GM23338 (cell line): ENCODE data around the gene CDKAL1. TPM values are rescaled to one million over a fixed set of nuclear protein-coding genes. Genes with fewer than 3 reads are reported as not detected.

Experiments
- ATAC-seq: fragments of 200-7000 bp; cut with Tn5 transposase; 3 replicates; pipeline ENCODE4 v1.9.1; 2020
- DNase-seq: peaks from one replicate; pipeline ENCODE4 v3.0.0-alpha.2; 2015; ENCODE audit warnings: low spot score
- H2AFZ ChIP-seq: fragments of 200-600 bp; sonication (generic); 2 replicates; pipeline ENCODE4 v1.8.0; 2016; ENCODE audit warnings: antibody characterized with exemption, mild to moderate bottlenecking, moderate library complexity
- H3F3A ChIP-seq: fragments of 200-600 bp; sonication (generic); replicated peaks from 2 replicates; pipeline ENCODE4 v1.8.0; 2017; ENCODE audit warnings: antibody characterized with exemption, mixed run types, low read depth
- H3K27ac ChIP-seq: fragments of 200-600 bp; sonication (generic); 2 replicates; pipeline ENCODE4 v1.6.1; 2016; ENCODE audit warnings: low read depth
- H3K27me3 ChIP-seq: fragments of 200-600 bp; sonication (generic); 2 replicates; pipeline ENCODE4 v1.8.0; 2016; ENCODE audit warnings: mild to moderate bottlenecking, mixed run types, moderate library complexity; ENCODE audit not compliant: insufficient read depth
- H3K36me3 ChIP-seq: fragments of 200-600 bp; sonication (generic); 2 replicates; pipeline ENCODE4 v1.8.0; 2016; ENCODE audit warnings: mild to moderate bottlenecking; ENCODE audit not compliant: insufficient read depth
- H3K4me1 ChIP-seq: fragments of 200-600 bp; sonication (generic); 2 replicates; pipeline ENCODE4 v1.8.0; 2016; ENCODE audit warnings: mild to moderate bottlenecking, moderate library complexity; ENCODE audit not compliant: insufficient read depth
- H3K4me2 ChIP-seq: fragments of 200-600 bp; sonication (generic); 2 replicates; pipeline ENCODE4 v1.7.1; 2017; ENCODE audit warnings: mixed run types
- H3K4me3 ChIP-seq: fragments of 200-600 bp; sonication (generic); 2 replicates; pipeline ENCODE4 v1.6.1; 2016; ENCODE audit warnings: mixed run types
- H3K79me2 ChIP-seq: fragments of 200-600 bp; sonication (generic); replicated peaks from 2 replicates; pipeline ENCODE4 v1.8.0; 2017; ENCODE audit warnings: mild to moderate bottlenecking; ENCODE audit not compliant: insufficient read depth
- H3K9me2 ChIP-seq: fragments of 200-600 bp; sonication (generic); 2 replicates; pipeline ENCODE4 v1.8.0; 2017; ENCODE audit not compliant: insufficient read depth
- H4K20me1 ChIP-seq: fragments of 200-600 bp; sonication (generic); replicated peaks from 2 replicates; pipeline ENCODE4 v1.8.0; 2017; ENCODE audit warnings: mild to moderate bottlenecking; ENCODE audit not compliant: insufficient read depth
- H3K27ac Mint-ChIP-seq: 2 replicates; pipeline ENCODE4 v1.8.0; 2020; ENCODE audit warnings: inconsistent platforms, mild to moderate bottlenecking, moderate library complexity, mixed read lengths
- H3K27me3 Mint-ChIP-seq: 3 replicates; pipeline ENCODE4 v1.8.0; 2022; ENCODE audit warnings: low read depth, mild to moderate bottlenecking, moderate library complexity, mixed read lengths, inconsistent platforms; ENCODE audit not compliant: insufficient read depth, poor library complexity
- H3K36me3 Mint-ChIP-seq: 3 replicates; pipeline ENCODE4 v1.8.0; 2021; ENCODE audit warnings: low read depth, mild to moderate bottlenecking, inconsistent platforms, moderate library complexity, mixed read lengths
- H3K4me1 Mint-ChIP-seq: 3 replicates; pipeline ENCODE4 v1.8.0; 2020; ENCODE audit warnings: mild to moderate bottlenecking, inconsistent platforms, mixed read lengths
- H3K4me3 Mint-ChIP-seq: 3 replicates; pipeline ENCODE4 v1.8.0; 2021; ENCODE audit warnings: moderate library complexity, mild to moderate bottlenecking, inconsistent platforms, mixed read lengths
- H3K9me3 Mint-ChIP-seq: 3 replicates; pipeline ENCODE4 v1.8.0; 2020; ENCODE audit warnings: moderate library complexity, mild to moderate bottlenecking, inconsistent platforms, mixed read lengths
- CREB1 ChIP-seq: fragments of 250-450 bp; sonication (Bioruptor Pico); IDR thresholded peaks from 2 replicates; pipeline ENCODE4 v1.5.0; 2020; ENCODE audit warnings: low read depth, mild to moderate bottlenecking, moderate library complexity
- CTCF ChIP-seq, 2 experiments: fragments of 200-600 bp in 1 of 2; sonication (generic) in 1 of 2; conservative IDR thresholded peaks; 2 replicates each; pipeline versions ENCODE4 v1.5.1 to v1.6.1; 2016 to 2017; ENCODE audit warnings: antibody characterized with exemption in 2 of 2, low read depth in 2 of 2, mild to moderate bottlenecking in 2 of 2, moderate library complexity in 1 of 2
- ETS1 ChIP-seq: IDR thresholded peaks from 2 replicates; pipeline ENCODE4 v1.6.1; 2016; ENCODE audit warnings: antibody characterized with exemption
- EZH2 ChIP-seq: fragments of 200-600 bp; sonication (generic); IDR thresholded peaks from one replicate; pipeline ENCODE4 v1.8.0; 2017; ENCODE audit warnings: antibody characterized with exemption, mild to moderate bottlenecking, low read depth; ENCODE audit not compliant: unreplicated experiment
- EZH2phosphoT487 ChIP-seq: fragments of 200-600 bp; sonication (generic); IDR thresholded peaks from one replicate; pipeline ENCODE4 v1.8.1; 2018; ENCODE audit warnings: antibody characterized with exemption; ENCODE audit not compliant: unreplicated experiment
- JUNB ChIP-seq: IDR thresholded peaks from one replicate; pipeline ENCODE4 v1.6.1; 2016; ENCODE audit warnings: antibody characterized with exemption; ENCODE audit not compliant: unreplicated experiment
- NANOG ChIP-seq: IDR thresholded peaks from 2 replicates; pipeline ENCODE4 v1.6.1; 2016; ENCODE audit warnings: antibody characterized with exemption, borderline replicate concordance
- POLR2AphosphoS5 ChIP-seq: IDR thresholded peaks from 2 replicates; pipeline ENCODE4 v1.6.1; 2016; ENCODE audit warnings: antibody characterized with exemption, low read depth
- REST ChIP-seq: IDR thresholded peaks from one replicate; pipeline ENCODE4 v1.6.1; 2018; ENCODE audit warnings: antibody characterized with exemption; ENCODE audit not compliant: unreplicated experiment
- STAT1 ChIP-seq: IDR thresholded peaks from one replicate; pipeline ENCODE4 v1.6.1; 2016; ENCODE audit warnings: antibody characterized with exemption; ENCODE audit not compliant: unreplicated experiment
- ZNF114 ChIP-seq: fragments of 250-450 bp; sonication (Bioruptor Pico); IDR thresholded peaks from 2 replicates; pipeline ENCODE4 v1.5.0; 2020; ENCODE audit warnings: mild to moderate bottlenecking, moderate library complexity
- ZNF331 ChIP-seq: fragments of 250-450 bp; sonication (Bioruptor Pico); IDR thresholded peaks from 2 replicates; pipeline ENCODE4 v1.5.0; 2020; ENCODE audit warnings: low read depth, mild to moderate bottlenecking, moderate library complexity
- ZNF462 ChIP-seq: fragments of 250-450 bp; sonication (Bioruptor Pico); IDR thresholded peaks from 2 replicates; pipeline ENCODE4 v1.5.0; 2020; ENCODE audit warnings: mild to moderate bottlenecking, moderate library complexity
- polyA plus RNA-seq: library from polyadenylated mRNA; unstranded; fragments of >200 nt; fragmentation: Nextera tagmentation; extraction: Ambion mirVana; gene quantifications from 2 replicates; pipeline ENCODE4 v1.2.1, GENCODE V29; 2016
- total RNA-seq: library from RNA; depleted of rRNA; stranded (reverse); fragments of >200 nt; shearing (Covaris generic); gene quantifications from 2 replicates; pipeline ENCODE4 v1.2.3, GENCODE V29; 2014

The CDKAL1 gene
- total and polyA plus RNA-seq, 2 experiments from 2014 or later, result 17.8 to 35.0 TPM

GRCh38 chr6:20511852-20512251 is 22.4 kb upstream of the CDKAL1 start:
- Histone ChIP-seq H3K4me3 (no peak overlapping the region), H4K20me1 (no peaks in the 10 kb centered on the region), H3K27me3 (no peaks in the 10 kb centered on the region), H3K27ac (no peak overlapping the region), H2AFZ (no peak overlapping the region), H3K79me2 (no peaks in the 10 kb centered on the region), H3K9me2 (no peaks in the 10 kb centered on the region), H3K4me1 (peaks cover 10% of the 10 kb centered on the region), H3K36me3 (no peaks in the 10 kb centered on the region), H3K4me2 (no peak overlapping the region), H3F3A (no peaks in the 10 kb centered on the region)
- H3K27ac Mint-ChIP-seq, result no peak overlapping the region
- no peak for ATAC-seq
- TF ChIP-seq ETS1 (no peak), EZH2 (no peak), CREB1 (CRISPR knock-in tag) (no peak), JUNB (no peak), CTCF (conservative IDR thresholded peaks at IDR 0.05; ENCODE audit: low read depth in 2 of 2) (no peak), ZNF462 (CRISPR knock-in tag) (no peak), NANOG (no peak), REST (no peak), POLR2AphosphoS5 (no peak), EZH2phosphoT487 (no peak), ZNF331 (CRISPR knock-in tag) (no peak), STAT1 (no peak), ZNF114 (CRISPR knock-in tag) (no peak)
- peaks cover 15% of the 10 kb centered on the region for H3K4me1 Mint-ChIP-seq
- DNase-seq, result no peak
- H3K9me3 Mint-ChIP-seq, result no peaks in the 10 kb centered on the region
- H3K4me3 Mint-ChIP-seq, result no peak overlapping the region
- no peaks in the 10 kb centered on the region for H3K36me3 Mint-ChIP-seq
- no peaks in the 10 kb centered on the region for H3K27me3 Mint-ChIP-seq
